OCI-LY3 (cell line): ENCODE data around the gene PBRM1.

Experiments
- CTCF ChIP-seq: fragments of 200-600, 300-600 bp; sonication (generic); IDR thresholded peaks from 2 replicates; pipeline ENCODE4 v1.5.1; 2014; ENCODE audit warnings: antibody characterized with exemption, low read length, low read depth
- EZH2phosphoT487 ChIP-seq: fragments of 200-600 bp; shearing (Covaris generic); IDR thresholded peaks from 2 replicates; pipeline ENCODE4 v1.6.1; 2018; ENCODE audit warnings: antibody characterized with exemption, mixed run types, low read depth

- no peak for TF ChIP-seq CTCF
- TF ChIP-seq EZH2phosphoT487: no peak
Observed at GRCh38 chr3:52536369-52537164, 149.1 kb downstream of the PBRM1 start, which contains the start of gene UQCC5.
